Measurements from ENCODE around the gene KLRK1.
"Not testable (repeated sequence)": the region's sequence is repeated elsewhere in the genome, so short reads cannot be mapped to it uniquely, and the experiment has no call there.

The KLRK1 gene

GRCh38 chr12:10362828-10363657, 26.8 kb downstream of the KLRK1 start:
- no peak for DNase-seq

GRCh38 chr12:10362325-10362724, 27.5 kb downstream of the KLRK1 start:
- DNase-seq = no peak

- DNase-seq = no peak
These were observed 28.2 kb downstream of the KLRK1 start for GRCh38 chr12:10361622-10362021.

DNA sequence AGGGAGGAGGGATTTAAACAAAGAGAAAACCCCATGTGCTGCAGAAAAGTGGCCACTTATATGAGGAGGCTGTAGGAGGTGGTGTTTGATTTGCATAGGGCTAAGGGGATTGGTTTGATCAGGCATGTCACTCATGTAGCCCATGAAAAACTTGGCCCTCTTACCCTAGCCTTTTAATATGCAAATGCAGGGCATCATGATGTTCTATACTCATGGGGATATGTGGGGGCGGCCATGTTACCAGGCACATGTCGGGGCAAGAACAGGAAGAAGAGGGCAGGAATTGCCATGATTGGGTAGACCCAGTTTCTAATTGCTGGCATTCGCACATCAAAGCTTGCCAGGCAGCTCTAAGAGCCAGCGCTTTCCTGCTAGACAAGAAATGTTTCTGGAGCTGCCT, 28.8 kb downstream of the KLRK1 start:
- DNase-seq = no peak

GRCh38 chr12:10358969-10359368, 30.9 kb downstream of the KLRK1 start:
- no peak for DNase-seq

GRCh38 chr12:10358131-10358530, 31.7 kb downstream of the KLRK1 start:
- no peak for DNase-seq

GRCh38 chr12:10354502-10354901, 35.3 kb downstream of the KLRK1 start:
- no peak for DNase-seq

- DNase-seq = no peak
These were observed 35.8 kb downstream of the KLRK1 start for GRCh38 chr12:10354071-10354470.

DNA sequence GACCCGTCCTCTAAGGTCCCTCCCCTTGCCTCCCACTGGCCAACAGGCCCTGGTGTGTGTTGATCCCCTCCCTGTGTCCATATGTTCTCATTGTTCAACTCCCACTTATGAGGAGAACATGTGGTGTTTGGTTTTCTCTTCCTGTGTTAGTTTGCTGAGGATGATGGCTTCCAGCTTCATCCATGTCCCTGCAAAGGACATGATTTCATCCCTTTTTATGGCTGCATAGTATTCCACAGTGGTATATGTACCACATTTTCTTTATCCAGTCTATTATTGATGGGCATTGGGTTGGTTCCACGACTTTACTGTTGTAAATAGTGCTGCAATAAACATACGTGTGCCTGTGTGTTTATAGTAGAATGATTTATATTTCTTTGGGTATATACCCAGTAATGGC, 38.4 kb downstream of the KLRK1 start:
- DNase-seq = not testable (repeated sequence)

GRCh38 chr12:10341892-10342509, 47.8 kb downstream of the KLRK1 start:
- DNase-seq = no peak

DNA sequence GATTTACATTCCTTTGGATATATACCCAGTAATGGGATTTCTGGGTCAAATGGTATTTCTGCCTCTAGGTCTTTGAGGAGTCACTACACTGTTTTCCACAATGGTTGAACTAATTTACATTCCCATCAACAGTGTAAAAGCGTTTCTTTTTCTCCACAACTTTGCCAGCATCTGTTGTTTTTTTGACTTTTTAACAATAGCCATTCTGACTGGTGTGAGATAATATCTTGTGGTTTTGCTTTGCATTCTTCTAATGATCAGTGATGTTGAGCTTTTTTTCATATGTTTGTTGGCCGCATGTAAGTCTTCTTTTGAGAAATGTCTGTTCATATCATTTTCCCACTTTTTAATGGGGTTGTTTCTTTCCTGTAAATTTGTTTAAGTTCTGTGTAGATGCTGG, 48.9 kb downstream of the KLRK1 start:
- DNase-seq = not testable (repeated sequence)

DNA sequence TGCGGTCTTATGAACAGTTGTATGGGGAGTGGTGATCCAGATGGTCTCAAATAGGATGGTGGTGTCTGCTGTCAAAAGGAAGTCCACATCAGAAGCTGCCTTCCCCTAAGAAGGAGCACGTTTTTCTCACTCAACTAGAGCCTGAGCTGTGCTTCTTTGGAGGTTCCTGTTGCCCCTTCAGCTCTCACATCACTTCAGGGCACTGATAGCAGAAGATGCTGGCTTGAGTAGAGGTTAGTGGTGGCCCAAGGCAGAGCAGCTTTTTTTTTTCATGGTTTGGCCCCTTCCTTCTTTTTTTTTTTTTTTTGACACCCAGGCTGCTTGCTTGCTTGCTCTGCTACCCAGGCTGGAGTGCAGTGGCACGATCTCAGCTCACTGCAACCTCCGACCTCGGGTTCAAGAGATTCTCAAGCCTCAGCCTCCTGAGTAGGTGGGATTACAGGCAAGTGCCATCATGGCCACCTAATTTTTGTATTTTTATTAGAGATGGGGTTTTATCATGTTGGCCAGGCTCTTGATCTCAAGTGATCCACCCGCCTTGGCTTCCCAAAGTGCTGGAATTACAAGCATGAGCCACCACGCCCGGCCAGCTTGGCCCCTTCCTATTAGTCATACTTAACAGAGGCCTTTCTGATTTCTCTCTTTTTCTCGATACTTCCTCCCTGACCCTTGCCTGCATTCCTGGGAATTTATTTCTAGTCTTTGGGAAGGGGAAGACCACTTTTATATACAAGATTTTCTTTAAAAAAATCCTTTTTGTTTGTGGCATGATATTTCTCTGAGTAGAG, 50.6 kb downstream of the KLRK1 start:
- DNase-seq = no peak

GRCh38 chr12:10338470-10338869, 51.4 kb downstream of the KLRK1 start:
- not testable (repeated sequence) for DNase-seq

DNA sequence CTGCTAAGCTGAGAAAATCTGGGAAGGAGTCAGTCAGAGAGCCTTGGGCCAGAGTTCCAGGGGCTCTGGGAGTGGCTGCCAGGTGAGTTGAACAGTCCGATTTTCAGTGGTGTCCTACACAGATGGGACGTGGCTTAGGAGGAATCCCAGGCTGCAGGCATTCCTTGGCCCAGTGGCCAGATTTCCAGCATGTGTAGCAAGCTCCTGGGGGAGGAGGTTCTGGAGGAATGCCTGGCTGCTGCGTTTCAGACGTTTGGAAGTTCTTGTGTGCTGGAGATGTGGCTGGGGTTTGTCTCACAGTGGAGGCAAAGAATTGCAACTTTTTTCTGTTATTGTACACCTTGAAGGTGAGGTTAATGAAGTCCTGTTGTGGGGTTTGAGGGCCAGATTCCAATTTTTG, 53.6 kb downstream of the KLRK1 start:
- not testable (repeated sequence) for DNase-seq

- no peak for DNase-seq
These were observed 58.1 kb downstream of the KLRK1 start for GRCh38 chr12:10331642-10332239.

GRCh38 chr12:10328691-10329090, 61.1 kb downstream of the KLRK1 start:
- not testable (repeated sequence) for DNase-seq

Data from effector CD8-positive, alpha-beta T cell (primary cell).